Ovary (tissue), 9 donors: ENCODE data around the gene SRC. TPM values are rescaled to one million over a fixed set of nuclear protein-coding genes. Genes with fewer than 3 reads are reported as not detected.

Source experiments
- DNase-seq, 5 donors: peaks; one replicate each; pipeline ENCODE4 v3.0.0-alpha.2; 2019 to 2020
- H3K27ac ChIP-seq, 2 donors: fragments of 200-600 bp; one replicate each; pipeline versions ENCODE4 v1.5.1 to v1.8.0; 2019 to 2022
- H3K27me3 ChIP-seq: fragments of 200-600 bp; one replicate; pipeline ENCODE4 v1.8.0; 2022
- H3K36me3 ChIP-seq: fragments of 200-600 bp; sonication (generic); one replicate; pipeline ENCODE4 v1.5.1; 2019
- H3K4me1 ChIP-seq: one replicate; pipeline ENCODE4 v1.8.1; 2013; ENCODE audit warnings: mild to moderate bottlenecking, moderate library complexity; ENCODE audit not compliant: insufficient read depth
- H3K4me3 ChIP-seq: fragments of 200-600 bp; sonication (generic); one replicate; pipeline ENCODE4 v1.5.1; 2017
- H3K9me3 ChIP-seq, 2 donors: fragments of 200-600 bp in 1 of 2; sonication (generic) in 1 of 2; one replicate each; pipeline versions ENCODE4 v1.5.1 to v1.8.1; 2013 to 2019; ENCODE audit warnings: mild to moderate bottlenecking in 1 of 2, moderate library complexity in 1 of 2
- CTCF ChIP-seq, 3 donors: fragments of 450-650 bp in 2 of 3; fragments of 200-600 bp in 1 of 3; IDR thresholded peaks; one replicate each; pipeline versions ENCODE4 v1.5.1 to v1.8.0; 2016 to 2022; ENCODE audit warnings: antibody characterized with exemption in 3 of 3, mild to moderate bottlenecking in 1 of 3
- EP300 ChIP-seq: sonication (generic); formaldehyde crosslinking; IDR thresholded peaks from one replicate; pipeline ENCODE4 v1.6.1; 2017; ENCODE audit warnings: antibody characterized with exemption
- POLR2A ChIP-seq: fragments of 450-650 bp; IDR thresholded peaks from one replicate; pipeline ENCODE4 v1.6.1; 2017; ENCODE audit warnings: antibody characterized with exemption, mild to moderate bottlenecking, moderate library complexity
- WGBS, 3 donors: extraction: QIAGEN DNeasy Blood & Tissue Kit in 1 of 3; methylation state at CpG; one replicate each; pipeline versions ENCODE4 v1.1.5 to v1.1.7; 2013 to 2017; 5-methylcytosine and 5-hydroxymethylcytosine counted together
- intact Hi-C, 4 donors: fragments of 100-400 bp; cut with DNase I; formaldehyde crosslinking; loops; one replicate each; pipeline versions ENCODE4 v1.11.0 to v1.15.1; 2022 to 2023
- polyA plus RNA-seq, 2 donors: library from polyadenylated mRNA; stranded (reverse); fragments of 200-250 nt in 1 of 2; fragments of 350-450 nt in 1 of 2; fragmentation: Illumina TruSeq in 1 of 2; extraction: RNeasy Lipid Tissue Mini Kit (QIAGEN cat#74804) in 1 of 2; gene quantifications; one replicate each; pipeline ENCODE4 v1.2.3, GENCODE V29; 2013 to 2014
- total RNA-seq, 7 donors: library from RNA; depleted of rRNA in 2 of 7; stranded (reverse); fragments of >200 nt in 2 of 7; fragmentation: NEBNext Ultra II Directional in 3 of 7; extraction: Animal tissue kit (Norgen Biotek cat#: 25700) in 3 of 7; gene quantifications; one replicate each; pipeline versions ENCODE4 v1.1.0 to v1.2.4, GENCODE V29; 2016 to 2023
- donor health status: DM: no; HTN: no; CAD: no; lungs with moderate emphysema.
- donor health status: DM: no; HTN: no; CAD: no.
- donor health status: Bipolar disorder and iron deficiency.
- donor health status: DM: yes; HTN: yes; CAD: no.
- donor health status: DM: no; HTN: no; CAD: no.
- donor health status: DM: yes; HTN: yes; CAD: no.

Gene SRC
- total and polyA plus RNA-seq, 9 donors, result 17.0 to 72.7 (median 34.7) TPM

DNA sequence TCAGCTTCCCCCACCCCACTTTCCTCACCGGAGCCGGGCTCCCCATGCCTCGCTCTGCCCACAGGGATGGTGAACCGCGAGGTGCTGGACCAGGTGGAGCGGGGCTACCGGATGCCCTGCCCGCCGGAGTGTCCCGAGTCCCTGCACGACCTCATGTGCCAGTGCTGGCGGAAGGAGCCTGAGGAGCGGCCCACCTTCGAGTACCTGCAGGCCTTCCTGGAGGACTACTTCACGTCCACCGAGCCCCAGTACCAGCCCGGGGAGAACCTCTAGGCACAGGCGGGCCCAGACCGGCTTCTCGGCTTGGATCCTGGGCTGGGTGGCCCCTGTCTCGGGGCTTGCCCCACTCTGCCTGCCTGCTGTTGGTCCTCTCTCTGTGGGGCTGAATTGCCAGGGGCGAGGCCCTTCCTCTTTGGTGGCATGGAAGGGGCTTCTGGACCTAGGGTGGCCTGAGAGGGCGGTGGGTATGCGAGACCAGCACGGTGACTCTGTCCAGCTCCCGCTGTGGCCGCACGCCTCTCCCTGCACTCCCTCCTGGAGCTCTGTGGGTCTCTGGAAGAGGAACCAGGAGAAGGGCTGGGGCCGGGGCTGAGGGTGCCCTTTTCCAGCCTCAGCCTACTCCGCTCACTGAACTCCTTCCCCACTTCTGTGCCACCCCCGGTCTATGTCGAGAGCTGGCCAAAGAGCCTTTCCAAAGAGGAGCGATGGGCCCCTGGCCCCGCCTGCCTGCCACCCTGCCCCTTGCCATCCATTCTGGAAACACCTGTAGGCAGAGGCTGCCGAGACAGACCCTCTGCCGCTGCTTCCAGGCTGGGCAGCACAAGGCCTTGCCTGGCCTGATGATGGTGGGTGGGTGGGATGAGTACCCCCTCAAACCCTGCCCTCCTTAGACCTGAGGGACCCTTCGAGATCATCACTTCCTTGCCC is 57.4 kb downstream of the SRC start:
- H3K27me3 ChIP-seq, result no peaks in the 10 kb centered on the region
- H3K36me3 ChIP-seq, result no peaks in the 10 kb centered on the region
- peaks cover 1% of the 10 kb centered on the region for H3K4me1 ChIP-seq
- intact Hi-C loops, result loop anchor here in 1 of 4 donors (10.0 kb wide), 1 partner anchor 121 kb away; the partner anchor contains the start of genes BLCAP and NNAT
- DNase-seq, result no peak
- H3K4me3 ChIP-seq, result no peak overlapping the region
- TF ChIP-seq EP300, result no peak
- no peak for TF ChIP-seq CTCF (IDR thresholded peaks at IDR 0.05)
- TF ChIP-seq POLR2A, result no peak
- H3K9me3 ChIP-seq, result no peaks in the 10 kb centered on the region
- no peak overlapping the region for H3K27ac ChIP-seq
- 89 to 93% (median 90%) methylated on average over 29 to 37 of the region's 37 CpGs for WGBS, 3 donors

DNA sequence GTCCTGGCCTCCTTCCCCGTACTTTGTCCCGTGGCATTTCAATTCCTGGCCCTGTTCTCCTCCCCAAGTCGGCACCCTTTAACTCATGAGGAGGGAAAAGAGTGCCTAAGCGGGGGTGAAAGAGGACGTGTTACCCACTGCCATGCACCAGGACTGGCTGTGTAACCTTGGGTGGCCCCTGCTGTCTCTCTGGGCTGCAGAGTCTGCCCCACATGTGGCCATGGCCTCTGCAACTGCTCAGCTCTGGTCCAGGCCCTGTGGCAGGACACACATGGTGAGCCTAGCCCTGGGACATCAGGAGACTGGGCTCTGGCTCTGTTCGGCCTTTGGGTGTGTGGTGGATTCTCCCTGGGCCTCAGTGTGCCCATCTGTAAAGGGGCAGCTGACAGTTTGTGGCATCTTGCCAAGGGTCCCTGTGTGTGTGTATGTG is 58.5 kb downstream of the SRC start:
- no peak overlapping the region for H3K27ac ChIP-seq
- TF ChIP-seq CTCF (IDR thresholded peaks at IDR 0.05), result no peak
- no peak for TF ChIP-seq POLR2A
- no peak for TF ChIP-seq EP300
- intact Hi-C loops, result loop anchor here in 1 of 4 donors (10.0 kb wide), 1 partner anchor 120 kb away; the partner anchor contains the start of genes BLCAP and NNAT
- H3K27me3 ChIP-seq, result no peaks in the 10 kb centered on the region
- H3K36me3 ChIP-seq, result no peaks in the 10 kb centered on the region
- 74 to 83% (median 81%) methylated on average over 6 of the region's 6 CpGs for WGBS, 3 donors
- no peak for DNase-seq
- H3K4me1 ChIP-seq, result peaks cover 1% of the 10 kb centered on the region
- H3K9me3 ChIP-seq, result no peaks in the 10 kb centered on the region
- H3K4me3 ChIP-seq, result no peak overlapping the region

- DNase-seq, result no peak
- H3K27ac ChIP-seq, result no peak overlapping the region
- 77 to 82% (median 82%) methylated on average over 11 of the region's 11 CpGs for WGBS, 3 donors
- H3K27me3 ChIP-seq, result no peaks in the 10 kb centered on the region
- H3K4me3 ChIP-seq, result no peak overlapping the region
- peaks cover 1% of the 10 kb centered on the region for H3K4me1 ChIP-seq
- H3K9me3 ChIP-seq, result no peaks in the 10 kb centered on the region
- H3K36me3 ChIP-seq, result no peaks in the 10 kb centered on the region
- TF ChIP-seq CTCF (IDR thresholded peaks at IDR 0.05), result no peak
- no peak for TF ChIP-seq POLR2A
- TF ChIP-seq EP300, result no peak
- intact Hi-C loops, result loop anchor here in 2 of 4 donors (5.0 to 10.0 kb wide), 2 partner anchors 119 to 127 kb away; partner anchors contain the start of genes BLCAP (in 1 of the 2) and NNAT (in 1 of the 2)
Observed at GRCh38 chr20:37405351-37405897, 59.5 kb downstream of the SRC start.
